GM18867 (cell line): Measurements from ENCODE around the gene CUBN.
A peak's percentile ranks its signal among the peaks of the same experiment; 100 is the strongest.

Experiments used
- ATAC-seq: cut with Tn5 transposase; IDR thresholded peaks from one replicate; pipeline ENCODE4 v1.9.1; 2021; ENCODE audit warnings: mild to moderate bottlenecking, moderate library complexity; ENCODE audit not compliant: unreplicated experiment

The CUBN gene

GRCh38 chr10:17129741-17130140 lies at the start of gene CUBN:
Gene CUBN (minus strand): TSS chr10:17129811. CDS start chr10:17129765, 46 bp downstream.
- ATAC-seq = no peak

GRCh38 chr10:17179002-17179401 lies 49.4 kb upstream of the CUBN start:
- ATAC-seq = no peak

- no peak for ATAC-seq
These were observed 48.4 kb upstream of the CUBN start for GRCh38 chr10:17178006-17178405.

DNA sequence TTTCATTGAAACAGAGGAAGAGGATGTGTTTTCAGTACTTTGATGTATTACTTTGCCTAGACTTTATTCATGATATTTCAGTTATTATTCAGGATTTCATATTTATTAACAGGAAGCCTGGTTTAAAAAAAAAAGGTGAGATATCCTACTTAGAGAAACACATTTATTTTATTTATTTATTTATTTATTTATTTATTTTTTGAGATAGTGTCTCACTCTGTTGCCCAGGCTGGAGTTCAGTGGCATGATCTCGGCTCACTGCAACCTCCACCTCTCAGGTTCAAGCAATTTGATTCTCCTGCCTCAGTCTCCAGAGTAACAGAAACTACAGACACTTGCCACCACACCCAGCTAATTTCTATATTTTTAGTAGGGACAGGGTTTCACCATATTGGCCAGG lies 47.4 kb upstream of the CUBN start:
- no peak for ATAC-seq

DNA sequence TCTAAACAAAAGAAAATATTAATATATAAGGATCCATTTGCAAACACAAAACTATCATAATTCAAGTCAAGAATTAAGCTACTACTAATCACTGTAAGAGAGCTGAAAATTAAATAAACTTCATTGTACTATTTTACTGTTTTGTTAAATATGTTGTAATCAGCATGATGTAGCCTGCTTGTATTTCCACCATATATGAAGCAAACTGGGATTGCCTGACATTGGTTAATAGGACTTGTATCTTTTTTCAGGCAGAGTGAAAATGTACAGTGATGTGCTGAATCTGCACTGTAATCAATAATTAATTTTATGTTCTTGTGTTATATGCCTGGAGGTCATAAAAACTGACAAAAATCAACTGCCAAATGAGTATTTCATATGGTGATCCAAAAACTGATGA lies 46.5 kb upstream of the CUBN start:
- no peak for ATAC-seq

GRCh38 chr10:17175551-17175950 lies 45.9 kb upstream of the CUBN start:
- ATAC-seq = no peak

DNA sequence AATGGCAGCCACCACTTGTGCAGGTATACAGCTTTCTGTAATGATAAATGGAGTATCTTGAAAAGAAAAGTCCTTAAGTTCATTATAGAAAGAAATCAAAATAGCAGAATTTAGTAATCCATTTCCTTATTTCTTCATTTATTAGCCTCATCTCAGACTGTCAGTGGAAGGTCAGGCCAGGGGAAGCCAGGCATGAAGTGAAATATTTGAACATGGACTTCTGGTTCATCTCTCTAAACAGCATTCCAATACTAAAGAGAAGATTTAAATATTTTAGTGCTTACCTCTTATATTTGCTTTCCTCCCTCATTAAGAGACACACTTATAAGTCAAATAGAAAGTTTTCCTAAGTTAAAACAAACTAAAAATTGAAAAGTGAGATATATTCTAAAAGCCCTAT lies 45.0 kb upstream of the CUBN start:
- ATAC-seq = no peak

GRCh38 chr10:17171141-17171641 lies 41.6 kb upstream of the CUBN start:
- no peak for ATAC-seq

DNA sequence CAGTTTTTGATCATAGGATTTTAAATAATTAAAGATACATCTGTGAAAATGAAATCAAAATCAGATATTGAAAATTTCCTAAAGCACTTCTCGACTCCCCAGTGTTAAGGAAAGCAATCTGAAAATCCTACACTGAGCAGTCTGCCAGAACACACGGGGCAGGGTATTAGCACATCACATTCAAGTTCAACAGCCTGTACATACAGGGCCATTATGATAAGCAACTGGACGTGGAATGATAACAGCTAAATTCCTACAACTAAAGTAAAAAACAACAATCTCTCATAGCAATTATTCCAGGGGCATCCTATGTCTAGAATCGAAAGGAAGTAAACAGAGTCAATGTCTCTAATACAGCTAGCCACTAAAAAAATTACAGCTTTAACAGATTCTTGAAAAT lies 40.2 kb upstream of the CUBN start:
- no peak for ATAC-seq

DNA sequence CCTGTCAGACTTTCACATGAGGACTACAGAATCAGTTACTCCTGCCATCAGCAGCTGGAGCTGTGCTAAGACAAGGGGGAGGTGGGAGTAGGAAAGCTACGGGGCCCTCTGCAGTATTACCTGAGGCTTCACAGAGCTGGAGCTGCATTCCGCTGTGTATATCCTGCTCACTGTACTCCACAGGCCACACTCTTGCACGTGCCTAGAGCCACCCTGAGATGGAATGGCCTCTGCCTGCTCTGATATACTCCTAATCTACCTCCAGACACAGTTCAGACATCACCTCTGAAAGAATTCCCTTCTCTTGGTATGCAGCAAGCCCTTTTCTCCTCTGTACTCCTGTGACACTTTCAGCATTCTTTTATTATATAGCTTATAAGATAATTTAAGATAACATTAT lies 37.1 kb upstream of the CUBN start:
- no peak for ATAC-seq

DNA sequence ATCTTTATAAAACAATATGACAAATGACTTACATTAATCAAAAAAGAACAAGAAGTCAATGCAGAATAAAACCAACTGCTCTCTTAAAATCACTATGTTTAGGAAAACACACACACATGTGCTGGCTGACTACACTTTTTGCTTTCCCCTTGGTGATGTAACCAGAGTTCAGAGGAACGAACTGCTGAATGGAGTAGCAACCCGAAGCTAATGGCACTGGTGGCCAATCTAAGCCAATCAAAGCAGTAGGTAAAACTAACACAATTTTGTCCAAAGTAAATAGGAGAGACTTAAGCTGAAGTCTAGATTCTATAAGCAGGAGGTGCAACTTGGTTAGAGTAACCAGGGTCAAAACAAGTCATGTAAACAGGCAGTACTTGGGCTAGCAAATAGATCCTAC lies 33.2 kb upstream of the CUBN start:
- ATAC-seq = no peak

DNA sequence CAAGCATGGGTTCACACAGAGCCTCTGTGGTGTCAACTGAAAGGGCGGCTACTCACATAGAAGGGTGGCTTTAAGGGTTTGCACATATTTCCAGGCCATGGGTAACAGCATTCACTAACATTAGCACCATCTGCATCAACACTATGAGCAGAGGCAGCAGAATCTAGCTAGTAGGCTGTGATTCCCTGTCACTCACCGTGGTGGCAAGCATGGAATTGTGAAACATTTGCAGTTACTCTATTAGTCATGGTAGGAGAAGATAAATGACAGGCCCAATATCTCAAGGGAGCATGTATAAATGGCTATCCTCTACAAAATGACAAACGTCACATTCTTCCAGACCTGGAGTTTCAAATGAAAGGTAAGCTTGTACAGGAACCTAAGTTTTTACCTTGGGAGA lies 32.2 kb upstream of the CUBN start:
- ATAC-seq = no peak

GRCh38 chr10:17157024-17157423 lies 27.4 kb upstream of the CUBN start:
- ATAC-seq = no peak

DNA sequence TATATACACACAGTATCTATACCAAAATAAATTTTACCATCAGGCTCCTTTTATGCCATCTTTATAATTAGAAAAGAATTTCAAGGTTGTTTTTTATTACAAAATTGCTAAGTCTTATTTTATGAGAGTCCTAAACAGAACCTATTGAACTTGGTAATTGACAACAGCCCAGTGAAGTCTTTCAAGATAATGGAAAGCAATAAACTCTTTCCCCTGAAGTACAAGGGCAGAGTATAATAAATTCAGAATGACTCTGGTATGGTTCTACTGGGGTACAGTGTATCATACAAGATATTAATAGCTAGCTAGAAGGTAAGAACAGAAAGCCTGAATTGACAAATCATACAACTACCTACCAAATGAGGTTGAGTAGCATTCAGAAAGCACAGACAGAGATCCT lies 26.2 kb upstream of the CUBN start:
- no peak for ATAC-seq

DNA sequence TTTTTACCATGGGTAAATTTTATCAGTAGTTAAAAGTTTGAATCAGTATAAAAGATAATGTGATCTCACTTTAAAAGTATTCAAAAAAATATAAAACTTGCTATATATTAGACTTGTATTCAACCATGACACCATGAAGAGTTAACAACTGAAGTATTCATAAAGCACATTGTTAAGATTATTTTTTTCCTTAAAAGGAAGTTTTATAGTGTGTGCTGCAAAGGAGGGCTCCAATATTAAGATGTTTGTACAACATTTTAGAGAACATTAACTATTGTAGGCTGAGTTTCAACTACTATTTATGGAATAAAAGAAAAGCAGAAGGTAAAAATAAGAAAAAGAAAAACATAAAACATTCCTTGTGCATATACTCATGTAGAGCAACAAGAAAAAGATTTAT lies 24.5 kb upstream of the CUBN start:
- no peak for ATAC-seq

GRCh38 chr10:17153321-17153720 lies 23.7 kb upstream of the CUBN start:
- ATAC-seq = no peak

DNA sequence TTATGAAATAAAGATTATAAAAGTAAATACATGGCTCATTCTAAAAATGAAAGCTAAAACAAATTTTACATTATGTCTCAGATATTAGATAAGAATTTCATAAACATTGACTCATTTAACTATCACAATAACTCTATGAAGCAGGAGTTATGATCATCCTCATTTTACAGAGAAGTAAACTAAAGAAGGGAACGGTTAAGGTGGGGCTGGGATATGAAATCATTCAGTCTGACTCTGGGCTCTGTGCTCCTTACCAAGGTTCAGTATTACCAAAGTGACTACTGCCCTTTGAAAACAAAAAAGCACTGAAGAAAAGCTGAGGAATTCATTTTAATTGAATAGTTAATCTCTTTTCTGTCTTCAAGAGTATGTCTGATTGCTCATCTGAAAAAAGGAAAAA lies 22.1 kb upstream of the CUBN start:
- no peak for ATAC-seq

DNA sequence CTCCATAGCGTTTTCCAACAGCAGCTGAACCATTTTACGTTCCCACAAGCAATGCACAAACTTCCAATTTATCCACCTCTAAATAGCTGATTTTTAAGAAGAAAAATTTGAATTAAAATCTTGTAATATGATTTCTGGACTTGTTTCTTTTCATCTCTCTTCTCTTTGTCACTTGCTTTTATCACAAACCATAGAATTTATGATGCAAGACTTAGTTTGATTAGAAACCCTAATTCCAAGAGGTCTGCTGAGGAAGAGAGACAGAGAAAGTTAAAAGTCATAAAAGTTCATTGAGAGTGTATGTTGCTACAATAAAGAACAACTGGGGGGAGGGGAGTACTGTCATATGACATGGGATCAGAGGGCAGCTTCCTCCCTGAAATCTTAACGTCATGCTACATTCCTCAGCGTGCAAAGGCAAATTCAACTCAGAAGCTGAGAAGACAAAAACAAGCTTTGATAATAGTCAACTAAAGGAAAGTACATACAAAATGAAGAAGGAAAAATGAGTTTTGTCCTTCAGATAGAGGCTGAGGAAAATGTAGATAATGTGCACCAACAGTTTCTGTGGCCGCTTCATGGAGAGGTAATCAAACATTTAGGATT lies 18.4 kb upstream of the CUBN start:
- ATAC-seq = no peak

DNA sequence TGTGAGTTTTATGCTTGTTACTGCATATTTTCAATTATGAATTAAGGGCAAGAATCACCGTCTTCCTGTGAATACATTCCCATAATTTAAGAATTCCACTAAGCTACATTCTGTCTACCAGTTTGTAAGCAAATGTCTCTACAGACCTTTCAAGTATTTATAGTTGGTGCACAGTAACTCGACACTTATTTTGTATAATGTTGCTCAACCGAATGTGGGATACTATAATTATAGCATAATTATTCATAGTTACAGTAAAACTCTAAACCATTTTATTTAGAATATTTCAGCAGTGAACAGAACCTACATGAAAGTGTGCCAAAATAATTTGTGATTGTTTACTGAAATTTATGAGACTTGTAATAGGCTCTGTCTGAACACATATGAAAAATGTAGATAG lies 17.3 kb upstream of the CUBN start:
- ATAC-seq = no peak

- ATAC-seq = no peak
These were observed 15.6 kb upstream of the CUBN start for GRCh38 chr10:17145239-17145638.

DNA sequence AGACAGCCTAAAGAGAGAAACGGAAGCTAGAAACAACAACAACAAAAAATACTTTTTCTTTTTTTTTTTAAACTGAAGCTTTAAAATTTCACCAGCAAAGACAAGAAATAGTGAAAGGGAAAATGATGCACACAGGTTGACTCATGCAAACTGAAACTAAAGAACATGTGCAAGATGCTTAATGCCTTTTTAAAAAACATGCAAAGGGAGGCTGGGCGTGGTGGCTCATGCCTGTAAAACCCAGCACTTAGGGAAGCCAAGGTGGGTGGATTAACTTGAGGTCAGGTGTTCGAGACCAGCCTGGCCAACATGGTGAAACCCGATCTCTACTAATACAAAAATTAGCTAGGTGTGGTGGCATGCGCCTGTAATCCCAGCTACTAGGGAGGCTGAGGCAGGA lies 15.1 kb upstream of the CUBN start:
- ATAC-seq = peak; percentile 87

DNA sequence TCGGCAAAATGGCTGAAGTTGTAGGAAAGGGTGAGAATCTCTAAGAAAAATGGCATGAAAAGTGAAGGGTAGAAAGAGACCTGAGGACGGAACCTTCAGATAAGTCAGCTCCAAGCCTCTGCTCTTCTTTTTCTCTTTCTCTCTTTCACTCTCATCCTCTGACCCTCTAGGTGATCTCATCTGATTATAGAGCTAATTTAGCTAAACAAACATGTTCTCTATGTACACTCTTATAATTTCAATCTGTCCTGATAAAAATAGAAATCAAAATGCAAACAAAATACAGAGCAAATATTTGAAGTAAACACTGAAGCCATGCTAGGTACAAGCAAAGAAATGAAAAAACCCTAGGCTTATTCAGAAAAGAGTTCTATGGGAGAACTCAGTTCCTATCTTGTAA lies 14.4 kb upstream of the CUBN start:
- ATAC-seq = no peak

DNA sequence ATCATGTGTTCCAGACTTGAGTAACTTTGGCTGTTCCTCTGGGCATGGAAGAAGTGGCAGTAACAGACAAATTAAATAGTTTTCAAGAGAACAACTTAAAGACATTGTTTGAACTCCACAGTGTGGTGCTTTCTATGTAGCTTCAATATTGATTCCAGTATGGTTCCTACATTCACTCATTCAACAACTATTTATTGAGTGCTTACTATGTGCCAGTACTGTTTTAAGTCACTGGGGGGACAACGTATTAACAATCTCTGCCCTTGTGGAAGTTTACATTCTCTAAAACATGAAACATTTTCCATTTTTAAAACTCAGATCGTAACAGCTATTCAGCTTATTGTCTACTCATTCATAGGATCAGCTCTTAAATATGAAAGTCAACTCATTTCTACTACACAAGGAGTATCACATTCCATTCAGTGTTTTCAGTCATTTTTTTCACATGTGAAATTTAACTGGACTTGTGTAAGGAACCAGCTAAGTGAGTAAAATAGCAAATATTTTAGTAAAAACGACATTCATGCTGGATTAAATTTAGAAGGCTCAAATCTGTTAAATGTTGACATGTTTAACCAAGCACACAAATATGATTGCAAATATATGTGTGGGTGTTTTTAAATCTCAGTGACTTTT lies 13.6 kb upstream of the CUBN start:
- ATAC-seq = no peak
